Hypothalamus (tissue), 51 donors: ENCODE data around the gene HDAC8.
A peak's percentile ranks its signal among the peaks of the same experiment; 100 is the strongest.
"Not testable (repeated sequence)": the region's sequence is repeated elsewhere in the genome, so short reads cannot be mapped to it uniquely, and the experiment has no call there.

Source experiments
- DNase-seq, 51 donors: peaks; one replicate each; lab custom pipeline; 2025; lab: John Stamatoyannopoulos, UW

Gene HDAC8

DNA sequence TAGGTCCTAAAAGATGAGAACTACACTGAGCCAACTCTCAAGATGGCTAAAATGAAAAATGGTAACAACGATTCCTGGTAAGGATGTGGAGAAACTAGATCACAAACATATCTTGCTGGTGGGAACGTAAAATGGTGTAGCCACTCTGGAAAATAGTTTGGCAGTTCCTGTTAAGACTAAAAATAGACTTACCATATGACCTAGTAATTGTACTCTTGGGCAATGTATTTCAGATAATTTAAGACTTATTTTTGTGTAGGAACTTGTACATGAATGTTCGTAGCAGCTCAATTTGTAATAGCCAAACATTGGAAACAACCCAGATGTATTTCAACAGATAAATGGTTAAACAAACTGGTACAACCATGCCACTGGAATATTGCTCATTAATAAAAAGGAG, 106.2 kb downstream of the HDAC8 start:
- DNase-seq: no peak

DNA sequence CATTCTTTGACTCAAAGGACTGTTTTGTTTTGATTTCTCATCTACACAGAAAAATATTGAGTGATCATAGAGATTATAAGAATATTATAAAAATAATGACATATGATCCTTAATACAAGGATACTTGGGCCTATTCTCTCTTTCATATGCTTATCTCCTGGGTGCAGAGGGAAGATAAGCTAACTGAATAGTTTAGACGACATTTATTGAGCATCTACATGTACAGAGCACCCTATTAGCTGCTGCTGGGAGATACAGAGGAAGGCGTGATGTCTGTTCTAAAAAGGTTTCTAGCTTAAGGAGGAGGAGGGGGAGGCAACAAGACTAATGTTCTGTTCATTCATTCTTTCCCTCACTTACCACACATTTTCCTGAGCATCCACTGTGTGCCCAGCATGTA, 106.8 kb downstream of the HDAC8 start:
- DNase-seq: no peak

DNA sequence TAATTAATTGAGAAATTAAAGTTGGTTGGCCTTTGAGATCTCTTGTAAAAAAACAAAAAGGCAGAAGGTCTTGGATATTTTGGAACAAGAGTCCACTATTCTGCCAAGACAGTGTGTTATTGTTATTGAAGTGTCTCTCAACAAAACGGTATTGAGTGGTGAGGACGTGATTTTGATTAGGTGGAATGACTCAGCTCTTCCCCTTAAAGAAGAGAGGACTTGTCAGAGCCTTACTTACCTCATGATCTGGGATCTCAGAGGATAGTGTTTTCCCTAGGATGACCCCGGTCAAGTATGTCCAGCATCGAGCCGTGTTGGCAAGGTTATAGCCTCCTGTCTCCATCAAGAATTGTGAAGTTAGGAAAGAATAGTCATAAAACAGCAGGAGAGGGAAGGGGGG, 110.9 kb downstream of the HDAC8 start:
- DNase-seq: no peak

DNA sequence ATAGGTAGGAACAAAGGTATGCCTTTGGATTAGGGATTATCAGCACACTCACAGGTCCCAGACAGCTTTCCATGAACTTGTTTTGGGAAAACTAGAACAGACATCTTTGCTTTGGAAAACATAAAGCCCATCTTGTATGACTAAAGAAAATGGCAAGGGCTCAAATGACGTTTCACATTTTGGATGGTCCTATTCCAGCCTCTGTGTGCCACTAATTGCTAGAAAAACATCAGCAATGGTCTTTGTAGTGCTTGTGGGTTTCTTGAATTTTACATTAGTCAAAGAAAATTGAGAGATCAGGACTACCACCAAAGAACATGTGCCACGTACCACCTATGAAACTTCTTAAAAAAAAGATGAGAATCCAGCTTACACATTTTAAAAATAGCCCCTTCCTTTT, 111.4 kb downstream of the HDAC8 start:
- DNase-seq: no peak

- no peak for DNase-seq
Measured at GRCh38 chrX:72460715-72461114, 111.9 kb downstream of the HDAC8 start.

DNA sequence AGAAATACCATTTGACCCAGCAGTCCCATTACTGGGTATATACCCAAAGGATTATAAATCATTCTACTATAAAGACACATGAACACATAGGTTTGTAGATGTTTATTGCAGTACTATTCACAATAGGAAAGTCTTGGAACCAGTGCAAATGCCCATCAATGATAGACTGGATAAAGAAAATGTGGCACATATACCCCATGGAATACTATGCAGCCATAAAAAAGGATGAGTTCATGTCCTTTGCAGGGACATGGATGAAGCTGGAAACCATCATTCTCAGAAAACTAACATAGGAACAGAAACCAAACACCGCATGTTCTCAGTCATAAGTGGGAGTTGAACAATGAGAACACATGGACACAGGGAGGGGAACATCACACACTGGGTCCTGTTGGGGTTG, 123.6 kb downstream of the HDAC8 start:
- DNase-seq: not testable (repeated sequence)

GRCh38 chrX:72440764-72441163, 131.9 kb downstream of the HDAC8 start:
- DNase-seq: not testable (repeated sequence)

DNA sequence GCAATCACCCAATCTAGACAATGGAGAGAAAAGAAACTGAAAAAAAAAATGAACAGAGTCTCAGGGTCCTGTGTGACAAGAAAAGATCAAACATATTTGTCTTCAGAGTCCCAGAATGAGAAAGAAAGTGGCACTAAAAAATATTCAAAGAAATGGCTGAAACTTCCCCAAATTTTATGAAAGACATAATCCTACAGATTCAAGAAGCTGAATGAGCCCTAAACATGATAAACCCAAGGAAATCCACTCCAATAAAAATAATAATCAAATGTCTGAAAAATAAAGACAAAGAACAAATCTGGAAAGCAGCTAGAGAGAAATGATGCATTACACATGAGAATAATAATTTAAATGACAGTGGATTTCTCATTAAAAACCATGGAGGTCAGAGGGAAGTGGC, 136.6 kb downstream of the HDAC8 start:
- DNase-seq: no peak

DNA sequence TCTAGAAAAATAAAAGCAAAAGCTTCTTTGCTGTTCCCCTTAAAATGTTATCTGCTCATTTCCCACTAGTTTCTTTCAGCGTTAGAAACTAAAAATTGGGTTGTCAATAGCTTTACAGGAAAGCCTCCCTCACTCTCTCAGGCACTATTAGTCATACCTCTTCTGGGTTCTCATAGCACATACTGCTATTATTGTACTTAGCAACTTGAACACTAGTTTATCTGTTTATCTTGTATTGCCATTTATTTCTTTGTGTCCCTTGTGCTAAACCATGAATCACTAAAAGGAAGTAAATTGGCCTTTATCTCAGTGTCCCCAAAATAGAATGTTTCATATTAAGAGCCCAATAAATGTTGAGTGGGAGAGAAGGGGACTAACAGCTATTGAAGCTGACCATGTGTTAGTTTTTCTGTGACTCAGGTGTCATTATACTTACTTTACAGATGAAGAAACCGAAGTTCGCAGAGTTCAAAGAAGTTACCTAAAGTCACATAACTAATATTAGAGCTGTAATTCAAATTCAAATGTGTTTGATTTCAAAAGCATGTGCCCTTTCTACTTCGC, 142.2 kb downstream of the HDAC8 start:
- DNase-seq: no peak

DNA sequence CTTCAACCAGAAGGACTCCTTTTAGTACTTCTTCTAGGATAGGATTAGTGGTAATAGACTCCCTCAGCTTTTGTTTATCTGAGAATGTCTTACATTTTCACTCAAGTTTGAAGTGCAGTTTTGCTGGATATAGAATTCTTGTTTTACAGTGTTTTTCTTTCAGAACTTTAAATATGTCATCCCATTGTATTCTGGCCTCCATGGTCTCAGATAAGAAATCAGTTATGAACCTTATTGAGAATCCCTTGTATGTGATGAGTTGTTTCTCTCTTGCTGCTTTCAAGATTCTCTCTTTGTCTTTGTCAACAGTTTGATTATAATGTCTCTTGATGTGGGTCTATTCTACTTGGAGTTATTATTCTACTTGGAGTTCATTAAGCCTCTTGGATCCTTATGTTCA, 150.8 kb downstream of the HDAC8 start:
- no peak for DNase-seq

GRCh38 chrX:72409993-72410392, 162.7 kb downstream of the HDAC8 start:
- no peak for DNase-seq

DNA sequence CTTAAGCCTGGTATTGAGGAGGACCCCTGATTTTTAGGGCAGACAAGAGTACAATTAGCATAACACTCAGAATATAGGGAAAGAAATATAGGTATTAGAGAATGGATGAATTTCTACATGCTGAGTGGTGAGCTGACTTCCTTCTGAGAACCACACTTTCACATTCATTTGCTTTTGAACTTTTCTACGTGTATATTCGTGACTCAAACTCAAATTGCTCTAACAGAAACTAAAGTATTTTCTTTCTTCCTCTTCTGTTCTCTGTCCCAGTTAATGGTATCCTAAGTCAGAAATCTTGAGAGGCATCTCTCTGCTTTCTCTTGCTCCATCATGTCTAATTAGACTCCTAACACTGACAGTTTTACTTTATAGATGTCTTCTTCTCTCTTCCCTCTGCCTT, 163.8 kb downstream of the HDAC8 start:
- DNase-seq: no peak

DNA sequence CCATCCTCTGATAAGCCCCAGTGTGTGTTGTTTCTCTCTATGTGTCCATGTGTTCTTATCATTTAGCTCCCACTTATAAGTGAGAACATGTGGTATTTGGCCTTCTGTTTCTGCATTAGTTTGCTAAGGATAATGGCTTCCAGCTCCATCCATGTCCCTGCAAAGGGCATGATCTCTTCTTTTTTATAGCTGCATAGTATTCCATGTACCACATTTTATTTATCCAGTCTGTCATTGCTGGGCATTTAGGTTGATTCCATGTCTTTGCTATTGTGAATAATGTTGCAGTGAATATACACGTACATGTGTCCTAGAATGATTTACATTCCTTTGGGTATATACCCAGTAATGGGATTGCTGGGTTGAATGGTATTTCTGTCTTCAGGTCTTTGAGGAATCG, 167.5 kb downstream of the HDAC8 start:
- DNase-seq: not testable (repeated sequence)

- no peak for DNase-seq
Measured at GRCh38 chrX:72402614-72403013, 170.0 kb downstream of the HDAC8 start.

DNA sequence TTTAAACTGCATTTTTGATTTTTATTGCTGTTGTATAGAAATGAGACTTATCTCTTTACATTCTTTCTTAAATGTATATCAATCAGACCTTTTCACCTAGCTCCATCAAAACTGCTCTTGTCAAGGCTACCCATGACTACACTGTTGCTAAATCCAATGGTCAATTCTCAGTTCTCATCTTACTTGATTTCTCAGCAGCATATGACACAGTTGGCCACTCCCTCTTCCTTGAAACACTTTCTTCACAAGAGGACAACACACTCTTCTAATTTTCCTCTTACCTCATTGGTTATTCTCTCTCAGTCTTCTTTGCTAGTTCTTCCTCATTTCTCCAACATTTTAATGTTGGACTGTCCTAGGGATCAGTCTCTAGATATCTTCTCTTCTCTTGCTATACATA, 172.8 kb downstream of the HDAC8 start:
- no peak for DNase-seq

GRCh38 chrX:72396117-72396516, 176.5 kb downstream of the HDAC8 start:
- DNase-seq: no peak

- no peak for DNase-seq
Measured at GRCh38 chrX:72395237-72395636, 177.4 kb downstream of the HDAC8 start.

DNA sequence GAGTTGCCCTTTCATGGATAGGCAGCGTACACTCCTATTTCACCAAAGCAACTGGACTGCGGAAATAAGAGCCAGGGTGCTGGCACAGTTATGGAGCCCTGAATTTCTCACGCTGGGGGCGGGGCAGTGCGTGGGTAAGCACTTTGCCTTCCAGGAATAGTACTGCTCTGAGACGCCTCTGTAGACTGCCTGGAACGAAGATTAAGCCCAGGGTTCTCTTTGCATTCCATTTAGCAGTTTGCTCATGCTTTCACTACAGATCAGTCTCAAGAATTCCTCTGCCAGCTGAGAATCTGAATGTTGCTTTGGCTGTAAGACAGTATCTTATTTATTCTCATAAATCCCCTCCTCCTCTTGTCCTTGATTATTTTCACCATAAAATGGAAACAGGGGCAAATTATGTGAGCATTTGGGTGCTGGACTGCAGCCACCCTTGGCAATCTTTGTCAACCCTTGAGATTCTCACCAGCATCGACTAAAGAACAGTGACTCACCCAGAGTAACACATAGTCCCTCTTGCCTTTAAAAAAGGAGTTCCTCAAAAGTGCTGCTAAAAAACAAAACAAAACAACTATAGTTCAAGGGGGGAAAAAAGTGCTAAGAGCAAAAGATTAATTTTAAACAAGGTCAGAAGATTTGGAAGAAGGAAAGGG, 178.0 kb downstream of the HDAC8 start:
- DNase-seq: peak in 23 of 51 donors; percentile 0 to 40 (median 1)

DNA sequence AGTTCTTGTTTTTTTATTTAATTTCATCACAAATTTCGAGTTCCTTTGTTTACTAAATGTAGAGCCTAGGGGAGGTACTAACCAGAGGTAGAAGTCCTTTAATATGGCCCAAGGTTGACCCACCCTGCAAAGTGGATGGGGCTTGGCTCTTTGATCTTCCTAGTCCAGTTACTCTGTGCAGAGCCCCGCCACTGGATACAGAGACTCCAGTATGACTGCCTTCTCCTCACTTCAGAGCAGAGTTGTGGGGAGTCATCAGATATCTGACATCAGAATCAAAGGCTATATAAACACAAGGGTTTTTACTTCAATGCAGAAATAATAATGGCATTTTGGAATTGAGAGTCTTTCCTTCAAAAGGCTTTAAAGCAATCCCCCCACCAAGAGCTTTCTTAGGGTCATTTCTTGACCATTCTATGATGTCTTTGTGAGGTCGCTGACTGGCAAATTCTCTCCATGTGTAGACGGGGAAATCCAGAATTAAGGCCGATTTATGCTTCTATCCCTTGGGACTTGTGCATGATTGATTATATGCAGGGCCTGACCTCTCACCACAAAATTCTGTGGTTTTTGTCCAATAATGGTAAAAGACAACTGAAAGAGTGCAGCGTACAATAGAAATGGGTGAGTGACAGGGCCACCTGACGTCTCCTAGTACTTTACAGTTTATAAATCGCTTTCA, 178.7 kb downstream of the HDAC8 start:
- DNase-seq: no peak

DNA sequence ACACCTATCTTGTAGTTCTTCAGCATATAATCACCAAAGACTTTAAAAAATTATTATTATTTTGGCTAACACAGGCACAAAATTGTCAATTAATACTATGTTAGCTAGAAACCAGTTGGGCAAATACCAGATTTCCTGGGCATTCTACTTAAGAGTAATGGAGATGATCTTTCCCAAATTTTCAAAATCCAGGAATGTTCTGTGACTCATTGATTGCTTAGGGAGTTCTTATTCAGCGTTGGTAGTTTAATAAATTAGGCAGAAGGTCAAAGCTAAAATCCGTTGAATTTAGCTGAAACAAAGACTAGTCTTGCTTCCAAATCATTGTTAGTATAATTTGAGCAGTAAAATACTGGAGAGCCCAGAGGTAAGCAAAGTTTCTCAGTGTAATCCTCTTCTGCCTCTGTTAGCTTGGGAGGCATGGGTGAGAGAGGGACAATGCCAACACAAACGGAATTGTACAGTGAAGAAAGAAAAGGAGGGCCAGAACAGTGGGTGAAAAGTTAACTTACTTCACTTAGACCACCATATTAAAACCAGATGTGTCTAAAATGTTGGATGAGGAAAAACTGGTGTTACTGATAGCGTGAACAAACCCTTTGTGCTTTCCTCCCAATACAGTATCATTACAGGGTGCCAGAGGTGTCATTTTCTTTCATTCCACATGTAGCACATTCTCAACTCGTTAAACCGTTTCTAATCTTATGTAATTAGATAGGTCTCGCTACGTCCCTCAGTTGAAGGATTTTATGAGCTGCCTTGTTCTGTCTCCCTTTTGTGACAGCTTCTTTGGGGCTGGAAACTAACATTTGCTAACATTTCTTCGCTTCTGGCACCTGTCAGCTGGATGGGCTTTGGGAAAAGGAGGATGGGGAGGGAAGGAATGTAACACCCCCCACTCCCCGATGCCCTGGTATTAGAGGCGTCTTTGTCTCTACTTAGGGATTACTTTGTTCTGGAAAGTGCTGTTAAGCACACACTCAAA, 179.5 kb downstream of the HDAC8 start:
- no peak for DNase-seq

DNA sequence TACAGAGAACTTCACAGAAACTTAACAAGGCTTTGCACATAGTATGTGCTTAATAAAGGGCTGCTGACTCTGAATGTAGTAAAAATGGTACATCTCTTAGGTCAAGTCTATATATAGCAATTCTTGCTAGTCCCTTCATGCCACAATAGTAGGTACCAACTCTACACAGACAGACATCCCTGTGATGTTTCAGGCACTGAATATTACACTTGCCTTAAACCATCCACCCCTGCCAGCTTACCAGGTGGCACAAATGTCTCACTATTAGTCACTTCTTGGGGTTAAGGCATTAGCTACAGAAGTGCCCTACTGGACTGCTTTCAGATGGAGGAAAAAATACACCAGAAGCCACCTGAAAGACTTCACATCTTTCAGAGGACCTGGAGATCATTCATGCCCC, 180.6 kb downstream of the HDAC8 start:
- DNase-seq: no peak
